ENCODE results near the gene OTOP1.
"Not testable (repeated sequence)": the region's sequence is repeated elsewhere in the genome, so short reads cannot be mapped to it uniquely, and the experiment has no call there.

DNA sequence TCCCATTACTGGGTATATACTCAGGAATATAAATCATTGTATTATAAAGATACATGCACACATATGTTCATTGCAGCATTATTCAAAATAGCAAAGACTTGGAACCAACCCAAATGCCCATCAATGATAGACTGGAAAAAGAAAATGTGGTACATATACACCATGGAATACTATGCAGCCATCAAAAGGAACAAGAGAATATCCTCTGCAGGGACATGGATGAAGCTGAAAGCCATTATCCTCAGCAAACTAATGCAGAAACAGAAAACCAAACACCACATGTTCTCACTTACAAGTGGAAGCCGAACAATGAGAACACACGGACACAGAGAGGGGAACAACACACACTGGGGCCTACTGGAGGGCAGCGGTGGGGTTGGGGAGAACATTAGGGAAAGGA lies 31.0 kb upstream of the OTOP1 start:
- TF ChIP-seq, protein P1, sequence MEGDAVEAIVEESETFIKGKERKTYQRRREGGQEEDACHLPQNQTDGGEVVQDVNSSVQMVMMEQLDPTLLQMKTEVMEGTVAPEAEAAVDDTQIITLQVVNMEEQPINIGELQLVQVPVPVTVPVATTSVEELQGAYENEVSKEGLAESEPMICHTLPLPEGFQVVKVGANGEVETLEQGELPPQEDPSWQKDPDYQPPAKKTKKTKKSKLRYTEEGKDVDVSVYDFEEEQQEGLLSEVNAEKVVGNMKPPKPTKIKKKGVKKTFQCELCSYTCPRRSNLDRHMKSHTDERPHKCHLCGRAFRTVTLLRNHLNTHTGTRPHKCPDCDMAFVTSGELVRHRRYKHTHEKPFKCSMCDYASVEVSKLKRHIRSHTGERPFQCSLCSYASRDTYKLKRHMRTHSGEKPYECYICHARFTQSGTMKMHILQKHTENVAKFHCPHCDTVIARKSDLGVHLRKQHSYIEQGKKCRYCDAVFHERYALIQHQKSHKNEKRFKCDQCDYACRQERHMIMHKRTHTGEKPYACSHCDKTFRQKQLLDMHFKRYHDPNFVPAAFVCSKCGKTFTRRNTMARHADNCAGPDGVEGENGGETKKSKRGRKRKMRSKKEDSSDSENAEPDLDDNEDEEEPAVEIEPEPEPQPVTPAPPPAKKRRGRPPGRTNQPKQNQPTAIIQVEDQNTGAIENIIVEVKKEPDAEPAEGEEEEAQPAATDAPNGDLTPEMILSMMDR (IDR thresholded peaks at IDR 0.05): not testable (repeated sequence)
- TF ChIP-seq EZH2, EZH2phosphoT487 (IDR thresholded peaks at IDR 0.05): not testable (repeated sequence)
